K562 (cell line): ENCODE data around the gene POMC. TPM values are rescaled to one million over a fixed set of nuclear protein-coding genes. Genes with fewer than 3 reads are reported as not detected.

ENCODE experiments used
- ATAC-seq: fragments of 200-7000 bp; cut with Tn5 transposase; 3 replicates; pipeline ENCODE4 v1.9.1; 2020; ENCODE audit warnings: moderate library complexity
- BruUV-seq: library from RNA; stranded (reverse); fragments of 400-500 nt; replicated peaks from 2 replicates; lab custom pipeline; 2021; lab: Mats Ljungman, UMichigan
- CTCF ChIA-PET: fragments of 300-600 bp; formaldehyde crosslinking; extraction: SDS; loops from one replicate; lab custom pipeline; 2021; ENCODE audit warnings: low intra/inter-chr PET ratio; lab: Yijun Ruan, JAX
- POLR2A ChIA-PET: fragments of 300-600, 350-650 bp; sonication (Branson Sonifier 250); formaldehyde crosslinking; extraction: SDS; loops from one replicate; lab custom pipeline; 2021; ENCODE audit warnings: antibody characterized with exemption, inconsistent platforms; lab: Yijun Ruan, JAX
- DNase-seq, 4 experiments: peaks; one replicate each; pipeline versions ENCODE4 v3.0.0 to v3.0.0-alpha.2; 2011 to 2018; ENCODE audit warnings: low spot score in 3 of 4, mixed read lengths in 3 of 4; ENCODE audit errors: extremely low read depth in 1 of 4
- FAIRE-seq: peaks from 2 replicates; lab custom pipeline; 2011; peaks lifted over from hg19 to GRCh38; lab: Jason Lieb, UNC
- H2AFZ ChIP-seq: 2 replicates; pipeline ENCODE4 v1.6.0; 2011; ENCODE audit warnings: low read depth, low read length, control low read depth, inconsistent platforms
- H3K27ac ChIP-seq: fragments of 200-600 bp; 3 replicates; pipeline ENCODE4 v1.8.0; 2011; ENCODE audit warnings: low read depth, mild to moderate bottlenecking, control low read depth, inconsistent platforms, low read length, moderate library complexity, mixed read lengths; ENCODE audit errors: extremely low read depth
- H3K27me3 ChIP-seq, 2 experiments: fragments of 300-600 bp in 1 of 2; 2 replicates in 1 of 2; 3 replicates in 1 of 2; pipeline versions ENCODE4 v1.6.0 to v1.8.0; 2011; ENCODE audit warnings: inconsistent platforms in 2 of 2, low read length in 2 of 2, mild to moderate bottlenecking in 1 of 2, mixed read lengths in 1 of 2, moderate library complexity in 1 of 2; ENCODE audit not compliant: control insufficient read depth in 2 of 2, insufficient read depth in 2 of 2
- H3K36me3 ChIP-seq: fragments of 300-600 bp; 3 replicates; pipeline ENCODE4 v1.8.0; 2011; ENCODE audit warnings: mild to moderate bottlenecking, low read length, inconsistent platforms; ENCODE audit not compliant: control insufficient read depth, insufficient read depth
- H3K4me1 ChIP-seq, 2 experiments: fragments of 200-600 bp in 1 of 2; replicated peaks in 1 of 2; 2 replicates in 1 of 2; 3 replicates in 1 of 2; pipeline versions ENCODE4 v1.5.1 to v1.8.0; 2011; ENCODE audit warnings: inconsistent platforms in 2 of 2, low read length in 2 of 2, mild to moderate bottlenecking in 1 of 2, mixed read lengths in 1 of 2, moderate library complexity in 1 of 2; ENCODE audit not compliant: control insufficient read depth in 2 of 2, insufficient read depth in 2 of 2
- H3K4me2 ChIP-seq: 2 replicates; pipeline ENCODE4 v1.6.1; 2011; ENCODE audit warnings: low read length, control low read depth, inconsistent platforms, mixed read lengths; ENCODE audit not compliant: insufficient read depth
- H3K4me3 ChIP-seq: fragments of 200-600 bp; sonication (generic), shearing (Covaris generic); 2 replicates; pipeline ENCODE4 v1.5.1; 2016; ENCODE audit warnings: control low read depth, inconsistent platforms
- H3K79me2 ChIP-seq: fragments of 200-600 bp; 3 replicates; pipeline ENCODE4 v1.8.0; 2011; ENCODE audit warnings: low read length, inconsistent platforms; ENCODE audit not compliant: control insufficient read depth, insufficient read depth
- H3K9ac ChIP-seq, 2 experiments: 2 replicates each; pipeline versions ENCODE4 v1.6.0 to v1.6.1; 2011; ENCODE audit warnings: low read depth in 2 of 2, low read length in 2 of 2, control low read depth in 1 of 2, inconsistent platforms in 1 of 2, mild to moderate bottlenecking in 1 of 2, mixed read lengths in 1 of 2; ENCODE audit not compliant: insufficient read depth in 1 of 2
- H3K9me1 ChIP-seq: one replicate; pipeline ENCODE4 v1.6.0; 2011; ENCODE audit warnings: inconsistent platforms, mild to moderate bottlenecking, low read length, moderate library complexity; ENCODE audit not compliant: control insufficient read depth, insufficient read depth
- H3K9me3 ChIP-seq: replicated peaks from 2 replicates; pipeline ENCODE4 v1.5.1; 2011; ENCODE audit warnings: low read depth, low read length, inconsistent platforms; ENCODE audit not compliant: control insufficient read depth, insufficient read depth
- H4K20me1 ChIP-seq: replicated peaks from 2 replicates; pipeline ENCODE4 v1.6.1; 2011; ENCODE audit warnings: low read length, inconsistent platforms, mixed read lengths; ENCODE audit not compliant: control insufficient read depth, insufficient read depth
- BCOR ChIP-seq: fragments of 450-650 bp; IDR thresholded peaks from 2 replicates; pipeline ENCODE4 v1.6.1; 2016
- CEBPB ChIP-seq: fragments of 450-650 bp; IDR thresholded peaks from 2 replicates; pipeline ENCODE4 v1.6.1; 2016; ENCODE audit warnings: missing genetic modification characterization, missing compliant biosample characterization
- HDAC2 ChIP-seq: fragments of 450-650 bp; IDR thresholded peaks from 2 replicates; pipeline ENCODE4 v1.6.1; 2016; ENCODE audit warnings: mild to moderate bottlenecking
- KDM1A ChIP-seq, 2 experiments: fragments of 450-650 bp; IDR thresholded peaks; 2 replicates each; pipeline ENCODE4 v1.6.1; 2016; ENCODE audit warnings: mild to moderate bottlenecking in 2 of 2
- PHTF2 ChIP-seq: fragments of 250-450 bp; sonication (Bioruptor Pico); IDR thresholded peaks from 2 replicates; pipeline ENCODE4 v1.5.0; 2021; ENCODE audit warnings: mild to moderate bottlenecking
- PTRF ChIP-seq: fragments of 450-650 bp; IDR thresholded peaks from 2 replicates; pipeline ENCODE4 v1.6.1; 2016; ENCODE audit warnings: mild to moderate bottlenecking, missing genetic modification characterization, missing compliant biosample characterization
- RBM25 ChIP-seq: fragments of 200-400 bp; formaldehyde crosslinking; IDR thresholded peaks from 2 replicates; pipeline ENCODE4 v1.6.1; 2018; ENCODE audit warnings: low read length, low read depth, moderate library complexity; ENCODE audit not compliant: severe bottlenecking
- SPI1 ChIP-seq: IDR thresholded peaks from 2 replicates; pipeline ENCODE4 v1.6.1; 2011; ENCODE audit warnings: low read depth, low read length, control low read depth, borderline replicate concordance
- TFE3 ChIP-seq: fragments of 450-650 bp; formaldehyde crosslinking; IDR thresholded peaks from 2 replicates; pipeline ENCODE4 v1.4.0; 2020; ENCODE audit warnings: mild to moderate bottlenecking, mixed read lengths
- WGBS: fragments of 100-300 bp; shearing (Covaris generic); methylation state at CpG from one replicate; pipeline ENCODE4 v1.1.6; 2016; ENCODE audit warnings: low coverage, mixed read lengths; ENCODE audit not compliant: insufficient coverage; ENCODE audit errors: missing lambda C conversion rate; 5-methylcytosine and 5-hydroxymethylcytosine counted together
- in situ Hi-C: fragments of 300-500 bp; cut with MboI; formaldehyde crosslinking; loops from 4 replicates; pipeline ENCODE4 v1.15.0; 2018; ENCODE audit warnings: inconsistent platforms, mixed read lengths
- intact Hi-C: fragments of 100-400 bp; cut with micrococcal nuclease; formaldehyde crosslinking; loops from 2 replicates; pipeline ENCODE4 v1.14.2; 2022
- polyA plus RNA-seq, 8 experiments: library from polyadenylated mRNA; depleted of rRNA in 4 of 8; stranded (reverse) in 5 of 8; unstranded in 3 of 8; fragments of >200 nt; fragmentation: Nextera tagmentation in 2 of 8; fragmentation: Illumina TruSeq in 1 of 8; extraction: Ambion mirVana in 2 of 8; extraction: Trizol in 1 of 8; gene quantifications; 2 replicates each; pipeline versions ENCODE4 v1.2.1 to v1.2.3, GENCODE V29; 2011 to 2014; ENCODE audit warnings: inconsistent platforms in 1 of 8, missing spikeins in 1 of 8
- total RNA-seq, 7 experiments: library from RNA; depleted of rRNA in 6 of 7; stranded (reverse); fragments of >200 nt in 6 of 7; fragmentation: Illumina TruSeq in 2 of 7; extraction: Trizol in 2 of 7; gene quantifications; 2 replicates each; pipeline versions ENCODE4 v1.2.1 to v1.2.3, GENCODE V29; 2011 to 2021; ENCODE audit warnings: low replicate concordance in 1 of 7

POMC gene
- total and polyA plus RNA-seq, 9 of the 15 experiments (the other 6 are each of a cell fraction or from before 2014, with no cell fraction given) = not detected

- intact Hi-C loops = no loop called here
- no peaks in the 10 kb centered on the region for H4K20me1 ChIP-seq
- H3K36me3 ChIP-seq = no peaks in the 10 kb centered on the region
- no peak for FAIRE-seq
- 0 out of 2 replicates have a peak, but pooled peaks have one; percentile 8 for TF ChIP-seq CEBPB (tag)
- TF ChIP-seq TFE3 = no peak
- TF ChIP-seq KDM1A (IDR thresholded peaks at IDR 0.05) = peak; percentile 44 to 46; a peak in 2 of 4 replicates
- no peak for TF ChIP-seq PHTF2
- TF ChIP-seq RBM25 = peak; percentile 73
- no peak for TF ChIP-seq PTRF
- TF ChIP-seq SPI1 = 0 out of 2 replicates have a peak, but pooled peaks have one; percentile 21
- 0 out of 2 replicates have a peak, but pooled peaks have one; percentile 42 for TF ChIP-seq HDAC2
- TF ChIP-seq BCOR = peak; percentile 72
- in situ Hi-C loops = no loop called here
- H3K9me1 ChIP-seq = no peaks in the 10 kb centered on the region
- H3K27me3 ChIP-seq = no peaks in the 10 kb centered on the region
- WGBS = 56% methylated on average over 3 of the region's 3 CpGs
- H3K9me3 ChIP-seq = no peaks in the 10 kb centered on the region
- ATAC-seq = no peak
- H3K9ac ChIP-seq = no peak overlapping the region
- ChIA-PET POLR2A (no interaction called here), CTCF (no interaction called here)
- H2AFZ ChIP-seq = no peak overlapping the region
- H3K4me1 ChIP-seq = peaks cover 13 to 19% of the 10 kb centered on the region in 2 experiments; a peak in 4 of 5 replicates
- no peak overlapping the region for H3K27ac ChIP-seq
- no TSS peak for BruUV-seq
- no peaks in the 10 kb centered on the region for H3K79me2 ChIP-seq
- DNase-seq = no peak
- H3K4me3 ChIP-seq = no peak overlapping the region
- no peak overlapping the region for H3K4me2 ChIP-seq
These were observed 49.7 kb upstream of the POMC start for GRCh38 chr2:25218100-25218499.
